Memory B cell (primary cell): ENCODE results near the gene GIPC2.

Source experiments
- ATAC-seq: fragments of 150-1000 bp; cut with Tn5 transposase; 2 replicates; pipeline ENCODE4 v1.10.0; 2021; ENCODE audit warnings: low read depth, mild to moderate bottlenecking, moderate library complexity
- DNase-seq, 2 donors: peaks; one replicate each; pipeline ENCODE4 v3.0.0; 2022; ENCODE audit warnings: low spot score in 2 of 2
- H3K27ac Mint-ChIP-seq: one replicate; pipeline ENCODE4 v1.8.0; 2022; ENCODE audit warnings: mild to moderate bottlenecking, moderate library complexity, mixed read lengths
- H3K27me3 Mint-ChIP-seq: one replicate; pipeline ENCODE4 v1.8.0; 2022; ENCODE audit warnings: mixed read lengths
- H3K36me3 Mint-ChIP-seq: one replicate; pipeline ENCODE4 v1.8.0; 2022; ENCODE audit warnings: mild to moderate bottlenecking, mixed read lengths
- H3K4me1 Mint-ChIP-seq: one replicate; pipeline ENCODE4 v1.8.0; 2022; ENCODE audit warnings: mixed read lengths
- H3K4me3 Mint-ChIP-seq: one replicate; pipeline ENCODE4 v1.8.0; 2022; ENCODE audit warnings: mild to moderate bottlenecking, moderate library complexity, mixed read lengths
- H3K9me3 Mint-ChIP-seq: one replicate; pipeline ENCODE4 v1.8.0; 2022; ENCODE audit warnings: mixed read lengths

GIPC2 gene

DNA sequence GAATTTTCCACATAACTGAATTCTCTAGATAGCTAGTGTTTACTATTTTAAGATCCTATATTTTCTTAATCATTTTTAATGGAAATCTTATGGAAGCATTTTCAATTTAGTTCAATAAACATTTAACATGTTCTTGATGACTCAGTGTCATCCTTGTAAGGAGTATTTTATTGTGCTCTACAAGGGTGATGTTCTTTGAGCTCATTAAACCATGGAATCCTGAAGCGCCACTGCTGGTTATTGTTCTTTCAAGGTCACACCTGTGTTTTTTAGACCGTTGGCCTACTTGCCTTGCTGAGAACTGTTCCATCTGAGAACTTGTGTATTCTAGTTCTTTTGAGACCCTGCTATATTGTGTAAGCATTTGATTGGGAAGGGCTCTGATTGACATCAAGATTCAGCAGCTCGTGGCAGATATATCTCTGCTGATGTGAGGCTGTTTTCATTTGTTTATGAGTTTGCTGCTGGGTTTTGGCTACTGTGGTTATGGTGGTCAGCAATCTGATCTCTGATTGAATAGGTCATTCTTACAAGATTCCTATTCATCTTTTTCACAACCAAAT lies 132.0 kb downstream of the GIPC2 start:
- Mint-ChIP-seq H3K4me1 (no peaks in the 10 kb centered on the region), H3K4me3 (no peak overlapping the region), H3K27me3 (peaks cover 2% of the 10 kb centered on the region), H3K9me3 (no peaks in the 10 kb centered on the region), H3K27ac (no peak overlapping the region), H3K36me3 (no peaks in the 10 kb centered on the region)
- ATAC-seq (no peak), DNase-seq (no peak)

DNA sequence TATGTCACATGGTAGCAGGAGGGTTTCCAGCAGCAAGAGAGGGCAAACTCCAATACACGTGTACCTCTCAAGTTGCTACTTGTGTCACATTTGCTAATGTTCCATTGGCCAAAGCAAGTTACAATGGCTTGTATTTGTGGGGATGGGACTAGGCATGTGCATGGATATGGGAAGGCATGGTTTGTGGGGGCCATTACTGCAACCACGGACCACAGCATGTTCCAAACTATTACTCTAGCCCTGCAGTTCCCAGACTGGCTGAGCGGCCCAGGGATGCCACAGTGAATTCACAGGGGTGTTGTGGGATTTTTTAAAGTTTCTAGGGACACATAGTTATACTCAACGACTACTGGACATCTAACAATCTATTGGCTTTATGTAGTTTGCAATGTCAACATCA lies 133.1 kb downstream of the GIPC2 start:
- H3K27me3 Mint-ChIP-seq = peaks cover 2% of the 10 kb centered on the region
- no peak overlapping the region for H3K27ac Mint-ChIP-seq
- ATAC-seq = no peak
- H3K4me1 Mint-ChIP-seq = no peaks in the 10 kb centered on the region
- H3K36me3 Mint-ChIP-seq = no peaks in the 10 kb centered on the region
- H3K4me3 Mint-ChIP-seq = no peak overlapping the region
- no peak for DNase-seq
- H3K9me3 Mint-ChIP-seq = no peaks in the 10 kb centered on the region

DNA sequence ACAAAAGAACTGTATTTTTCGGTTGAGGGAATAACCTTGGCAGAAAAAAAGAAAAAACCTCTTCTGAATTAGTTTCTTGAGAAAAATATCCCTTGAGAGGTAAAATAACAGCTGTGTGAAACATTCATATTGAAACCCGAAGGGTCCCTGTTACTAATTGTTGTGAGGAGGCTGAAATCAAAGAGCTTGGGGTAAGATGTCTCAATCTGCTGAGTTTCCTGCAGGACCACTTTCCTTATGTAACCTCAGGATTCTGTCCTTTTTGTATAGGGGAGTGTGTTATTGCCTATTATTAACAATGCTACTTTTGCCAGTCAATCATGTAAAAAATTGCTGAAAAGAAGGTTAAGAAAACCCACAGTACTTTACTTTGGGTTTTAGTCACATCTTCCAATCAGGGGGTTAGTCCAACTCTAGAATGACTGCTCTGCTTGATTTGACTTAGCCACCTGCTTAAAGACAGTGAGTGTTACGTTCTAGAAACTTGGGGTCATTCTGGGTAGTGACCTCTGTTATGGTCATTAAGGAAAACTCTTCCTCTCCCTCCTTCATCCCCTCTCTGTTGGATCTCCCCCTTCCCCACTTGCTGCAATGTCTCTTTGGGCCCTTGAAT lies 138.8 kb downstream of the GIPC2 start:
- peaks cover 2% of the 10 kb centered on the region for H3K27me3 Mint-ChIP-seq
- H3K36me3 Mint-ChIP-seq = no peaks in the 10 kb centered on the region
- DNase-seq (no peak), ATAC-seq (no peak)
- H3K9me3 Mint-ChIP-seq = no peaks in the 10 kb centered on the region
- H3K4me3 Mint-ChIP-seq = no peak overlapping the region
- H3K27ac Mint-ChIP-seq = no peak overlapping the region
- H3K4me1 Mint-ChIP-seq = no peaks in the 10 kb centered on the region
